T-cell (primary cell): ENCODE measurements around the gene SLC24A4. TPM values are rescaled to one million over a fixed set of nuclear protein-coding genes. Genes with fewer than 3 reads are reported as not detected.

ENCODE experiments used
- ATAC-seq, 4 experiments: fragments of 200-7000 bp in 3 of 4; fragments of 150-1000 bp in 1 of 4; cut with Tn5 transposase; replicated peaks in 1 of 4; 1 replicate in 3 of 4; 2 replicates in 1 of 4; pipeline ENCODE4 v1.10.0; 2021; ENCODE audit warnings: moderate library complexity in 3 of 4, mild to moderate bottlenecking in 2 of 4, moderate number of reproducible peaks in 1 of 4
- CTCF ChIA-PET, 2 donors: fragments of 300-600 bp; sonication (Branson Sonifier 250); formaldehyde crosslinking; loops; one replicate each; lab custom pipeline; 2022; ENCODE audit warnings: antibody characterized with exemption in 2 of 2; lab: Charles Lee
- POLR2A ChIA-PET, 2 donors: fragments of 300-600 bp; sonication (Branson Sonifier 250); formaldehyde crosslinking; loops; one replicate each; lab custom pipeline; 2022; ENCODE audit warnings: antibody characterized with exemption in 2 of 2; lab: Charles Lee
- DNase-seq, 35 experiments: peaks; one replicate each; pipeline versions ENCODE4 v3.0.0 to v3.0.0-alpha.2; 2013 to 2023
- H3K27ac ChIP-seq: one replicate; pipeline ENCODE4 v1.5.1; 2013; ENCODE audit warnings: low read length
- H3K27me3 ChIP-seq, 2 experiments: replicated peaks in 1 of 2; 1 replicate in 1 of 2; 2 replicates in 1 of 2; pipeline versions ENCODE4 v1.6.1 to v1.7.0; 2013; ENCODE audit warnings: low read length in 1 of 2, mixed read lengths in 1 of 2; ENCODE audit not compliant: control insufficient read depth in 2 of 2, insufficient read depth in 2 of 2; ENCODE audit errors: extremely low read depth in 1 of 2
- H3K36me3 ChIP-seq, 2 donors: 1 replicate in 1 of 2; 2 replicates in 1 of 2; pipeline versions ENCODE4 v1.6.1 to v1.7.0; 2013; ENCODE audit warnings: low read length in 1 of 2; ENCODE audit not compliant: control insufficient read depth in 2 of 2, insufficient read depth in 1 of 2; ENCODE audit errors: extremely low read depth in 1 of 2
- H3K4me1 ChIP-seq, 2 experiments: 1 replicate in 1 of 2; 2 replicates in 1 of 2; pipeline versions ENCODE4 v1.6.1 to v1.7.0; 2013; ENCODE audit warnings: low read length in 2 of 2, mixed read lengths in 1 of 2; ENCODE audit not compliant: insufficient read depth in 2 of 2, control insufficient read depth in 1 of 2; ENCODE audit errors: extremely low read depth in 1 of 2
- H3K4me3 ChIP-seq, 2 donors: 1 replicate in 1 of 2; 2 replicates in 1 of 2; pipeline versions ENCODE4 v1.5.1 to v1.7.0; 2013; ENCODE audit warnings: mild to moderate bottlenecking in 2 of 2, low read length in 1 of 2, moderate library complexity in 1 of 2; ENCODE audit not compliant: control insufficient read depth in 1 of 2; ENCODE audit errors: extremely low read depth in 1 of 2
- H3K9me3 ChIP-seq: 2 replicates; pipeline ENCODE4 v1.7.0; 2013
- H3K27ac Mint-ChIP-seq, 2 donors: one replicate each; pipeline ENCODE4 v1.8.0; 2020 to 2021; ENCODE audit warnings: mild to moderate bottlenecking in 2 of 2, mixed read lengths in 2 of 2
- H3K27me3 Mint-ChIP-seq, 2 donors: one replicate each; pipeline ENCODE4 v1.8.0; 2021 to 2022; ENCODE audit warnings: mixed read lengths in 2 of 2
- H3K36me3 Mint-ChIP-seq: one replicate; pipeline ENCODE4 v1.8.0; 2021; ENCODE audit warnings: mixed read lengths
- H3K4me1 Mint-ChIP-seq, 3 donors: one replicate each; pipeline ENCODE4 v1.8.0; 2020 to 2022; ENCODE audit warnings: mixed read lengths in 3 of 3, mild to moderate bottlenecking in 1 of 3
- H3K4me3 Mint-ChIP-seq, 3 donors: one replicate each; pipeline ENCODE4 v1.8.0; 2020 to 2022; ENCODE audit warnings: mild to moderate bottlenecking in 3 of 3, mixed read lengths in 3 of 3, moderate library complexity in 3 of 3
- H3K9me3 Mint-ChIP-seq, 3 donors: one replicate each; pipeline ENCODE4 v1.8.0; 2020 to 2022; ENCODE audit warnings: mixed read lengths in 3 of 3
- WGBS: methylation state at CpG from one replicate; pipeline ENCODE4 v1.1.5; 2013; ENCODE audit warnings: missing lambda C conversion rate; ENCODE audit not compliant: insufficient coverage; 5-methylcytosine and 5-hydroxymethylcytosine counted together
- total RNA-seq, 35 experiments: library from RNA in 6 of 35; stranded (reverse) in 6 of 35; fragments of 120-200 nt in 1 of 35; gene quantifications; one replicate each; pipeline versions ENCODE4 v1.2.1 to v1.2.4 and lab custom pipeline; 2013 to 2026

The SLC24A4 gene
- total RNA-seq, 5 donors from 2014 or later (not counting 1 experiment from before 2014, with no cell fraction given), result 0.14 to 0.15 TPM; not detected in 3

DNA sequence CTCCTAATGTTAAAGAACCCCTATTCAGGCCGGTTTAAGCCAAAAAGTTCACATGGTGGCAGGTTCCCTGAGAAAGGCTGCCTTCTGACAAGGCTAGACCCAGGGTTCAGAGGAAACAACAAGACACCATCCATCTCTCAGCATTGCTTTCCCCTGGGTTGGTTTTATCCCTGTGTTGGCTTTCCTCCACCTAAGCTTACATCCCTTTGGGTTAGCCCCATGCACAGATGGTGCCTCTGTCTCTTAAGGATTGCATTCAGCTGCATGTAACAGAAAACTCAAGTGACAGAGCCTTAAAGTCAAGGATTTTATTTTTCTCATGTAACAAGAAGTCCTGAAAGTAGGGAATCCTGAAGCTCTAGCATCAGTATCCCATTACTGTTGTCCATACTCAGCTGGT lies 147.8 kb downstream of the SLC24A4 start:
- peaks cover 2% of the 10 kb centered on the region for H3K9me3 ChIP-seq
- Mint-ChIP-seq H3K4me1 (peaks cover 9 to 17% (median 9%) of the 10 kb centered on the region in 3 donors), H3K9me3 (peaks cover 0 to 10% (median 8%) of the 10 kb centered on the region in 3 donors), H3K4me3 (no peak overlapping the region), H3K27ac (no peak overlapping the region), H3K27me3 (no peaks in the 10 kb centered on the region), H3K36me3 (peaks cover 3% of the 10 kb centered on the region)
- ChIA-PET CTCF (no interaction called here), POLR2A (no interaction called here)
- WGBS, result no CpG with 5 or more reads among the region's 1 CpG
- no peak overlapping the region for H3K27ac ChIP-seq
- ATAC-seq (no peak), DNase-seq (no peak)
- peaks cover 0 to 2% of the 10 kb centered on the region in 2 experiments for H3K27me3 ChIP-seq
- no peak overlapping the region for H3K4me3 ChIP-seq
- H3K36me3 ChIP-seq, result no peaks in the 10 kb centered on the region
- no peaks in the 10 kb centered on the region for H3K4me1 ChIP-seq

DNA sequence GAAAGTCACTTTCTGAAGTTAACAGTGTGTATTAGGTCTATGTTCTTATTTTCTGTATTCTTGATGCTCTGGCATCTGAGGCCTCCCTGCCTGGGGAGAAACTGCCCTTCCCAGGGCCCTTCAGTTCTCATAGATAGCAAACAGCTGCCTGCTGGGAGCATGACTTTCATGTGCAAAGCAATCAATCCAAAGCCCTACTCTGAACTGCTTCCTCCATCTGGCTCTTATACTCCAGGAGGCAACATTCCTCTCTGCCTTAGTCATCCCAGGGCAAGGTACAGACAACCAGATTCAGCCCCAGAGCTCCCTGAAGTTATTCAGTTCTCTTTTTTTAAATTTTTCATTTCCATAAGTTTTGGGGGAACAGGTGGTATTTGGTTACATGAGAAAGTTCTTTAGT lies 149.0 kb downstream of the SLC24A4 start:
- ChIA-PET CTCF (no interaction called here), POLR2A (no interaction called here)
- no peak overlapping the region for H3K4me3 ChIP-seq
- Mint-ChIP-seq H3K27me3 (no peaks in the 10 kb centered on the region), H3K9me3 (peaks cover 0 to 10% (median 8%) of the 10 kb centered on the region in 3 donors), H3K4me3 (no peak overlapping the region), H3K4me1 (peaks cover 9 to 17% (median 9%) of the 10 kb centered on the region in 3 donors), H3K27ac (no peak overlapping the region), H3K36me3 (peaks cover 3% of the 10 kb centered on the region)
- H3K27me3 ChIP-seq, result peaks cover 0 to 2% of the 10 kb centered on the region in 2 experiments
- DNase-seq (no peak), ATAC-seq (no peak)
- no peak overlapping the region for H3K27ac ChIP-seq
- no peaks in the 10 kb centered on the region for H3K36me3 ChIP-seq
- peaks cover 2% of the 10 kb centered on the region for H3K9me3 ChIP-seq
- H3K4me1 ChIP-seq, result no peaks in the 10 kb centered on the region

DNA sequence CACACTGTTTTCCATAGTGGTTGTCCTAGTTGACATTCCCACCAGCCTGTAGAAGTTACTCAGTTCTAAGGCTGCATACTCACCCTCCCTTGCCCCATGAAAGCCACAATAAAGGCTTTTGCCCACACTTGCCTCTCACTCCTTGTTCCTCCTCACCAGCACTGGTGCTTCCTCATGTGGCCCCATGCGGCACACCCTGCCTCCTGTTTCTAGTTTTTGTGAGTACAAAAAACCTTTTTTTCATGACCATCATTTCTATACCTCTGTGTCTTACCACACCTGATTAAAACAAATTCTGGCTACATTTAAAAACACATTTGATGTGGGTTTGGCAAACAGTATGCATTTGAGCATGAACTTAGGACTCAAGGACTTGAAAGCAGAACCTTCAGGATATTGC lies 149.9 kb downstream of the SLC24A4 start:
- Histone ChIP-seq H3K36me3 (no peaks in the 10 kb centered on the region), H3K27ac (no peak overlapping the region), H3K4me3 (no peak overlapping the region), H3K27me3 (no peaks in the 10 kb centered on the region), H3K4me1 (no peaks in the 10 kb centered on the region), H3K9me3 (peaks cover 2% of the 10 kb centered on the region)
- Mint-ChIP-seq H3K27ac (no peak overlapping the region), H3K9me3 (peaks cover 0 to 3% (median 0%) of the 10 kb centered on the region in 3 donors), H3K27me3 (no peaks in the 10 kb centered on the region), H3K4me3 (no peak overlapping the region), H3K4me1 (peaks cover 9 to 17% (median 9%) of the 10 kb centered on the region in 3 donors), H3K36me3 (no peaks in the 10 kb centered on the region)
- ChIA-PET POLR2A (no interaction called here), CTCF (interaction anchor here in 1 of 2 donors (0.5 kb wide), 1 partner anchor 181 kb away, joined by 4 read pairs; no protein-coding TSS in a partner anchor)
- WGBS, result 43% methylated on average over 1 of the region's 1 CpG
- ATAC-seq, result no peak
- DNase-seq, result no peak

DNA sequence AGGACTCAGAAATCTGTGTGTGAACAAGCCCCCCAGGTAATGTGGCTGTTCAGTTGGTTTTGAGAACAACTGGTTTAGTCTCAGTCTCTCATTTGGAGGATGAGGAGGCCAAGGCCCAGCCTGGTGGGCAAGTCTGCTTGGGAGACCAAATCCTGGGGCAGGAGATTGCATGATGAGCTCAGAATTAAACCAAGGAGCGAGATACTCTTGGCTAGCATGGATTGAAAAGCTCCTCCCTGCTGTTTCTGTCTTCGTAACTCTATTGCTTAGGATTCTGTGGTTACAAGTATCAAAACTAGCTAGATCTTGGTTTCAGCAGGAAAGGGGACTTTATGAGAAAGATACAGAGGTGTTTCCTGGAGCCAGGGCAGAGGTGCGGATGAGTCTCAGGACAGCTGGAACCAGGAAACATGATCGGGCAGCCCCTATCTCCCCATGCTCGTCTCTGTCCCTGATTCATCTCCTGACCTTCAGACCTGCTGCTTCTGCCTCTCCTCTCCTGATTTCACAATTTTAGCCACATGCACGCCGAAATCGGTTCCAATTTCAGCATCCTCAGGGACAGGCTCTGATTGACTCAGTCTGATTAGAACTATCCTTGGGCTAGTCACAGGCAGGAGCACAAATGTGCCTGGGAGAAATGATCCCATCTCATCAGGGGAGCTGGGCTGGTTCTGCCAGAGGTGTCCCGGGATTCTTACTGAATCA lies 150.4 kb downstream of the SLC24A4 start:
- ChIA-PET POLR2A (no interaction called here), CTCF (interaction anchor here in 1 of 2 donors (0.5 kb wide), 1 partner anchor 181 kb away, joined by 4 read pairs; no protein-coding TSS in a partner anchor)
- no peak overlapping the region for H3K4me3 ChIP-seq
- H3K36me3 ChIP-seq, result no peaks in the 10 kb centered on the region
- no peaks in the 10 kb centered on the region for H3K4me1 ChIP-seq
- Mint-ChIP-seq H3K36me3 (no peaks in the 10 kb centered on the region), H3K9me3 (peaks cover 0 to 3% (median 0%) of the 10 kb centered on the region in 3 donors), H3K4me1 (peaks cover 9 to 17% (median 9%) of the 10 kb centered on the region in 3 donors), H3K27me3 (no peaks in the 10 kb centered on the region), H3K4me3 (no peak overlapping the region), H3K27ac (no peak overlapping the region)
- peaks cover 2% of the 10 kb centered on the region for H3K9me3 ChIP-seq
- WGBS, result 66% methylated on average over 8 of the region's 9 CpGs
- DNase-seq, result no peak
- no peaks in the 10 kb centered on the region for H3K27me3 ChIP-seq
- no peak for ATAC-seq
- no peak overlapping the region for H3K27ac ChIP-seq

DNA sequence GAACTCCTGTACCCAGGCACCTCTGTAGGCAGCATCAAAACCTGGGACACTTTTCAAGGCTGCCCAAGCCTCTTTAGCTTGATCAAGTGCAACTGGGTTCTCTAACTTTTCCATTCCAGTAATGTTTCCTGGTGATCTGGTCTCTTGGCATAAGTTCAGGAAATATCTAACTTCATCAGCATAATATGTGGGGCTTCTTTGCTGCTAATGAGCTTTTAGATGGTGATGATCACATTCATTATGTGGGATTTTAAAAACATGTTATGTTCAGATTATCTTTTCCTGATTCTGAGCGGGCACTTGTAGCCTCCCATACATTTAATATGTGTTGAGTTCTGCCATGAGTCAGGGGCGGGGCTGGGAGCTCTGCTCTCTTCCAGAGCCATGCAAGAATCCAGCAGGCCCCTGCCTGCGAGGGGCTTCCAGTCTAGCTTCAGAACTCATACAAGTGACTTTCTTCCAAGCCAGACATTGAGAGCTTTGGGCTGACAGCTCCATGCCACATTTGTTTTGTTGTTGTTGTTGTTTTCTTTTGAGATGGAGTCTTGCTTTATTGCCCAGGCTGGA lies 151.1 kb downstream of the SLC24A4 start:
- Histone ChIP-seq H3K9me3 (no peaks in the 10 kb centered on the region), H3K4me1 (no peaks in the 10 kb centered on the region), H3K27ac (no peak overlapping the region), H3K4me3 (no peak overlapping the region), H3K36me3 (no peaks in the 10 kb centered on the region), H3K27me3 (no peaks in the 10 kb centered on the region)
- ATAC-seq (no peak), DNase-seq (no peak)
- no peak overlapping the region for H3K4me3 Mint-ChIP-seq
- no peaks in the 10 kb centered on the region for H3K27me3 Mint-ChIP-seq
- no CpG with 5 or more reads among the region's 3 CpGs for WGBS
- peaks cover 0 to 6% (median 0%) of the 10 kb centered on the region in 3 donors for H3K9me3 Mint-ChIP-seq
- ChIA-PET CTCF (no interaction called here), POLR2A (no interaction called here)
- no peaks in the 10 kb centered on the region for H3K36me3 Mint-ChIP-seq
- no peak overlapping the region for H3K27ac Mint-ChIP-seq
- H3K4me1 Mint-ChIP-seq, result peaks cover 9 to 17% (median 9%) of the 10 kb centered on the region in 3 donors

DNA sequence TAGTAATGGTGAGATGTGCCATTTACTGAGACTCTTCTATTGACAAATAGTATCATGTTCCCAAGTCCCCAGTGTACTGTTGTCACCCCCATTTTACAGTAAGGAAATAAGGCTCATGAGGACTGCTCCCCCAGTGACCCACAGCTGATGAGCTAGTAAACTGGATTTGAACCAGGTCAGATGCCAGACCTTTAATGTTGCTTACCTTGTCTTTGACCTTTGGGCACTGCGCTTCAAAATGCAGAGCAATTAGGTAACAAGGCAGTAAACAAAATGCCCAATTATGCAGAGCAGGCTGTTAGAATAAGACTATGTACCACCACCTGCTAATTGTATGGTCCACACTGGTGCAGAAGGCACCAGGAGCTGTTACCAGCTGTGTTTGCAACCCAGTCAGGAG lies 152.1 kb downstream of the SLC24A4 start:
- Histone ChIP-seq H3K36me3 (no peaks in the 10 kb centered on the region), H3K4me3 (no peak overlapping the region), H3K9me3 (no peaks in the 10 kb centered on the region), H3K4me1 (no peaks in the 10 kb centered on the region), H3K27me3 (no peaks in the 10 kb centered on the region), H3K27ac (no peak overlapping the region)
- ChIA-PET POLR2A (no interaction called here), CTCF (no interaction called here)
- no peak overlapping the region for H3K4me3 Mint-ChIP-seq
- DNase-seq (no peak), ATAC-seq (no peak)
- 78% methylated on average over 1 of the region's 1 CpG for WGBS
- no peaks in the 10 kb centered on the region for H3K36me3 Mint-ChIP-seq
- H3K4me1 Mint-ChIP-seq, result peaks cover 9 to 17% (median 9%) of the 10 kb centered on the region in 3 donors
- H3K9me3 Mint-ChIP-seq, result peaks cover 0 to 10% (median 0%) of the 10 kb centered on the region in 3 donors
- H3K27ac Mint-ChIP-seq, result no peak overlapping the region
- H3K27me3 Mint-ChIP-seq, result no peaks in the 10 kb centered on the region
